MG63 (cell line): ENCODE measurements around the gene EXOG. TPM values are rescaled to one million over a fixed set of nuclear protein-coding genes. Genes with fewer than 3 reads are reported as not detected.

ENCODE experiments used
- DNase-seq: peaks from one replicate; pipeline ENCODE4 v3.0.0-alpha.2; 2020
- H3K27me3 ChIP-seq: fragments of 250-450 bp; sonication (Bioruptor Pico); 2 replicates; pipeline ENCODE4 v1.5.1; 2020; ENCODE audit warnings: mild to moderate bottlenecking, moderate library complexity
- H3K36me3 ChIP-seq: fragments of 250-450 bp; sonication (Bioruptor Pico); 2 replicates; pipeline ENCODE4 v1.5.1; 2020; ENCODE audit warnings: mild to moderate bottlenecking, moderate library complexity
- H3K4me3 ChIP-seq: fragments of 250-450 bp; sonication (Bioruptor Pico); 2 replicates; pipeline ENCODE4 v1.5.1; 2020; ENCODE audit warnings: mild to moderate bottlenecking, moderate library complexity
- H3K9me3 ChIP-seq: fragments of 250-450 bp; sonication (Bioruptor Pico); 2 replicates; pipeline ENCODE4 v1.5.1; 2020; ENCODE audit warnings: mild to moderate bottlenecking, moderate library complexity
- total RNA-seq: library from RNA; depleted of rRNA; stranded (reverse); fragments of >200 nt; shearing (Covaris generic); gene quantifications from 2 replicates; pipeline ENCODE4 v1.2.3, GENCODE V29; 2014; ENCODE audit warnings: low replicate concordance

The EXOG gene
- total RNA-seq, 1 experiment from 2014 or later = 4.7 TPM

DNA sequence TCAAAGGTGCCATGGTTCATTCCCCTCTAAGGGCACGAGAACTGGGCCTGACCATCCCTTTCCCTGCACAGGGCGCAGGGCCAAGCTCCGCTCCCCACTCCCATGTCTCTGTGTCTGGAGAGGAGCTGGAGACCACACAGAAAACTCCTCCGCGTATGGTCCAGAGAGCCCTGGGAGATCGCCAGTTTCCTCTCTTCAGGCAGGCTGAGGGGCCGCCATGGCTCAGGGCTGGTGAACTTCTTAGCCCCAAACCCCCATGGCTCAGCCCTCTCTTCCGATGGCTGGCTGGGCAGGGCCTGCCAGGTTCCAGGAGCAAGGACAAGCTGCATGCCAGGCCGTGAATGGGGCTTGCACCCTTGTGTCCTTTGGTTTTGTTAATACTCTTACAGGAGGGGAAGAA, 52.9 kb downstream of the EXOG start:
- no peak overlapping the region for H3K4me3 ChIP-seq
- H3K9me3 ChIP-seq = no peaks in the 10 kb centered on the region
- no peaks in the 10 kb centered on the region for H3K27me3 ChIP-seq
- no peak for DNase-seq
- H3K36me3 ChIP-seq = no peaks in the 10 kb centered on the region

DNA sequence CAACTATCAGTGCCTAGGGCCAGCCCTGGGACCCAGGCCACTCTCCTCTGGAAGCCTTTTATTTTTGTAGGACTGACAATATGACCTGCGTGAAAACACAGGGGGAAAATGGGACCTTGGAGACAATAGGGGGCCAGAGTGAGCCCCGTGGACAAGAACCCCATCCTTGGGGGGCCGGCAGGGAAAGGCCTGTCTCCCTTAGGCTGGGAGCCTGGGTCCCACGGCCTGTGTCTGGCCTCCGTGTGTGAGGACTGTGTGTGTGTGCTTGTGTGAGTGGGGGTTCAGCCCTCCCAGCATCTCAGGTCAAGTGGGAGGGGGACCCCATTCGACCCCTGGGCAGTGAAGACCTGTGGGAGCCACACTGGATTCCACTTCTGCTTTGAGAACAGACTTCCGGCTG, 53.3 kb downstream of the EXOG start:
- no peaks in the 10 kb centered on the region for H3K9me3 ChIP-seq
- DNase-seq = no peak
- no peaks in the 10 kb centered on the region for H3K27me3 ChIP-seq
- no peak overlapping the region for H3K4me3 ChIP-seq
- H3K36me3 ChIP-seq = no peaks in the 10 kb centered on the region

DNA sequence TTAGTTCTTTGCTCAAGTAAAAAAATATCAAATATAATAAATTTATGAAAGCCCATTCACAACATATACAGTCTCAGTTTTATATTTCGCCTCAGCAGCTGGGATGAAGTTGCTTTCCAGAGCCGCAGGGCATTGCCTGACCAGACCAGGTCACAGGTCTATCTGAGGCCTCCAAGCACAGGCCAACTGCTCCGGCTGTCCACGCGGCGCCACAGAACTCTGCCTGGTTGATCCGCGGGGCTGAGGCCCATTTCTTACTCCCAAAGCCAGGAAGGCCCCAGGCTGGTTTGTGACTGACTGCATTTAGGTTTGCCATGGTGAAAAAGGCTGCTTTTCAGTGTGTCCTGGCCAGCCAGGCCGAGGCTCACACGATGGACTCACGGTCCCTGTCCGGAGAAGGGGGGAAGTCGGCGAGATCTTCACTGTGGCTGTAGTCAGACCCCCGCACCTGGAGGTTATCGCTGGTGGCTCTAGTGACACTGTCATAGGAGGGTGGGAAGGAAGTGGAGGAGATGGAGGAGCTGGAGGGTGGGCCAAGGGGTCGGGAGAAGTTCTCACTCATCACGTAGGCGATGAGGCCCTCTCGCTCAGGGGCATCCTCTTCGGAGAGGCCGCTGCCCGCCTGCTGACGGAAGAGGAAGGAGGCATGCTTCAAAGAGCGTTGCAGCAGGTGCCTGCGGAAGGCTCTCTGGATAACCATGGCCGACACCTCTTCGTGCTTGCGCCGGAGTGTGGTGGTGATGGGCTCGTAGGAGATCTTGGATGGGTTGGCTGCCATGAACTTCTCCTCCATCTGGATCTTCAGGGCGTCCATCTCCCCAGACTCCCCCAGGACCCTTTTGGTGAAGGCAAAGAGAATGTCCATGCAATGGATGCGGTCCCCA, 54.1 kb downstream of the EXOG start:
- no peak for DNase-seq

DNA sequence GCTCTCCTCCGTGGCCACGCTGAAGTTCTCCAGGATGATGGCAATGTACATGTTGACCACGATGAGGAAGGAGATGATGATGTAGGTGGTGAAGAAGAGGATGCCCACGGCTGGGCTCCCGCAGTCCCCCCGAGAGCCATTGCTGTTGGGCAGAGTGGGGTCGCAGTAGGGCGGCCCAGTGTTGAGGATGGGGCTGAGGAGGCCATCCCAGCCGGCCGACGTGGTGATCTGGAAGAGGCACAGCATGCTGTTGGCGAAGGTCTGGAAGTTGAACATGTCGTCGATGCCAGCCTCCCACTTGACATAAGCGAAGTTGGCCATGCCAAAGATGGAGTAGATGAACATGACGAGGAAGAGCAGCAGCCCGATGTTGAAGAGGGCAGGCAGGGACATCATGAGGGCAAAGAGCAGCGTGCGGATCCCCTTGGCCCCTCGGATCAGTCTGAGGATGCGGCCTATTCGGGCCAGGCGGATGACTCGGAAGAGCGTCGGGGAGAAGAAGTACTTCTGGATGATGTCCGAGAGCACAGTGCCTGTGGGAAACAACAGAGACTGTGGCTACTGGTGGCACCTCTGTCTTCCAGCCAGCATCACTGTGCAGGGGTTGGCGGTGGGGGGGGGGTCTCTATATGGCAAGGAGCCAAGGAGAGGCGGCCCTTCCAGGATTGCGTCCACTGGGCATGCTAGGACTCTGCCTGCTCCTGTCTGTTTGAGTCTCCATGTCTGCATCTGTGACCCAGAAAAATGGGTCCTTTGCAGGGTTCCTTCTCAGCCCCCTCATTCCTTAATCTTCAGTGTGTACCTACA, 55.1 kb downstream of the EXOG start:
- no peak for DNase-seq
- no peaks in the 10 kb centered on the region for H3K9me3 ChIP-seq
- no peak overlapping the region for H3K4me3 ChIP-seq
- H3K27me3 ChIP-seq = no peaks in the 10 kb centered on the region
- H3K36me3 ChIP-seq = no peaks in the 10 kb centered on the region

More for the DNA sequence above, 54.1 kb downstream of the EXOG start:
- Histone ChIP-seq H3K27me3 (no peaks in the 10 kb centered on the region), H3K9me3 (no peaks in the 10 kb centered on the region), H3K4me3 (no peak overlapping the region), H3K36me3 (no peaks in the 10 kb centered on the region)

DNA sequence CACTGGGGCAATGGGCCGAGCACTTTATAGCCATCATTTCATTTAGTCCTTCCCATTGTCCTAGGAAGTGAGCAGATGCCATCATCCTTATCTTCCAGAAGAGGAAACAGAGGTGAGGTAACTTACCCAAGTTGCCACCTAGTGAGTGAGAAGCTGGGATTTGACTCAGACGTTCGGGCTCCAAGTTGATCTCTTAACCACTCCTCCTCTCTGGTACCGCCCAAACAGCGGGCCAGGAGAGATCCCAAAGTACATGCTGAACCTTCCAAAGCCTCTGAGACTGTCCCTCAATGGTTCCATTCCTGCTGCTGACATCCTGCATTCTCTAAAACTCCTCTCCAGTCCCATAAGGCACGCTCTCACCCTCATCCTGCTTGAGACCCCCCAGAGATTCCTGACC, 56.2 kb downstream of the EXOG start:
- no peaks in the 10 kb centered on the region for H3K9me3 ChIP-seq
- no peak for DNase-seq
- H3K27me3 ChIP-seq = no peaks in the 10 kb centered on the region
- no peak overlapping the region for H3K4me3 ChIP-seq
- H3K36me3 ChIP-seq = no peaks in the 10 kb centered on the region

DNA sequence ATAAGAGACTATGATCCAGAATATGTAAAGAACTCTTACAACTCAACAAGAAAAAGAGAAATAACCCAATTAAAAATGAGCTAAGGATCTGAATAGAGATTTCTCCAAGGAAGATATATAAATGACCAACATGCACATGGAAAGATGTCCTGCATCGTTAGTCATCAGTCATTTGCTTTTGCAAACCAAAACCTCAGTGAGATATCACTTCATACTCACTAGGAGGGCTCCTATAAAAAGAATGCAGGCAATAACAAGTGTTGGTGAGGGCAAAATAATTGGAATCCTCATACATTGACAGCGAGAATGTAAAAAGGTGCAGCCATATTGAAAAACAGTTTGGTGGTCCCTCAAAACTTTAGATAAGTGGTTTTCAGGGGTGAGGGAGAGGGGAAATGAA, 56.9 kb downstream of the EXOG start:
- no peaks in the 10 kb centered on the region for H3K9me3 ChIP-seq
- H3K27me3 ChIP-seq = no peaks in the 10 kb centered on the region
- H3K36me3 ChIP-seq = no peaks in the 10 kb centered on the region
- H3K4me3 ChIP-seq = no peak overlapping the region
- DNase-seq = no peak

DNA sequence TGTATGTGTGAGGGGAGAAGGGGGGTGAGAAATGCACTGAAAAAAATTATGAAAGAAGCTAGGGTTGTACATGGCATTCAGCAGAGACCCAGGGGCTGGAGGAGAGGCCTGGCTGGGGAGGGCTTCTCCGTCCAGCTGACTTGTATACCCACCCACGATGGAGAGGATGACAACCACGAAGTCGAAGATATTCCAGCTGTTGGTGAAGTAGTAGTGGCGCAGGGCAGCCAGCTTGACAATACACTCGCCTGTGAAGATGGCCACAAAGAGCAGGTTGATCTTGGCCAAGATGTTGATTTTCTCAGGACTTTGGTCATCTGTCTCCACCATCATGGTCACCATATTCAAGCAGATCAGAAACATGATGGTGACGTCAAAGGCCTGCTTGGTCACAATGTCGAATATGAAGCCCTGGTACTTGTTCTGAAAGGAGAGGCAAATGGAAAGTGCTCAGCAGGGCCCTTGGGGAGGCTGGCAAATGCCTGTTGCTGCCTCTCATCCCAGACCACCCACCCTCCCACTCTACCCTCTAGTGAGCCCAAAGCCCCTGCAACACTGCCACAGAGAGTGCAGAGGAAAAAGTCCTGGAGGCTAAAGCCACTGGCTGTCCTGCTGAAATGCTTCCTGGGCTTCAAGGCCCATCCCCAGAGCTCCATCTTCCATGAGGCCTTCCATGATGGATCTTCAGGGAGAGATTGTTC, 58.1 kb downstream of the EXOG start:
- DNase-seq = no peak
- Histone ChIP-seq H3K27me3 (no peaks in the 10 kb centered on the region), H3K36me3 (no peaks in the 10 kb centered on the region)

DNA sequence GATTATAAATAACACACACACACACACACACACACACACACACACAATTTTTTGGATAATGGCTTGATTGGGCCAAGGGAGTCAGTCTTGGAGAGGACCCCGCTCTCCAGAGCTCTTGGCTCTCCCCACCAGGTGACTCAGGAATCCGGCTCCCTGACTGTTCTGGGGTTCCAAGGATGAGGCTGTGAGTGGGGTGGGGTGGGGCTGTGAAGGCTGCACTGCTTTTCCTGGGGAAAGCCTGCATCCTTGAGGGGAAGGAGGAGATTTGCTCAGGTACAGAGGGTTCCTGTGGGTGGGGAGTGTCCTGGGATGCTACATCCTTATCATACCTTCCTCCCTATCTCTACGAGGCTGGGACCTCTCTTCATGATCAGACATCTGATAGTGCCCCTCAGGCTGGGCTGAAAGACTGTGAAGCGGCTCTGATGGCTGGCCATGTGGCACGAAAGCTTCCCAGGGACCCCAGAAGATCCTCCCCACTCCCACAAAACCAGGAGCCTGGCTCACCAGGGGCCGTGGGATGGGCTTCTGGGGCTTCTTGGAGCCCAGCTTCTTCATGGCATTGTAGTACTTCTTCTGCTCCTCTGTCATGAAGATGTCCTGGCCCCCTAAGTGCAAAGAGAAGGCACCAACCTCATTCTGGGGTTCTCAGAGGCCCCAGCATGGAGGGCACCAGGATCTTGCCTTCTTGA, 59.2 kb downstream of the EXOG start:
- no peaks in the 10 kb centered on the region for H3K27me3 ChIP-seq
- no peak overlapping the region for H3K4me3 ChIP-seq
- H3K36me3 ChIP-seq = no peaks in the 10 kb centered on the region
- H3K9me3 ChIP-seq = no peaks in the 10 kb centered on the region
- no peak for DNase-seq

More for the DNA sequence above, 58.1 kb downstream of the EXOG start:
- Histone ChIP-seq H3K9me3 (no peaks in the 10 kb centered on the region), H3K4me3 (no peak overlapping the region)

DNA sequence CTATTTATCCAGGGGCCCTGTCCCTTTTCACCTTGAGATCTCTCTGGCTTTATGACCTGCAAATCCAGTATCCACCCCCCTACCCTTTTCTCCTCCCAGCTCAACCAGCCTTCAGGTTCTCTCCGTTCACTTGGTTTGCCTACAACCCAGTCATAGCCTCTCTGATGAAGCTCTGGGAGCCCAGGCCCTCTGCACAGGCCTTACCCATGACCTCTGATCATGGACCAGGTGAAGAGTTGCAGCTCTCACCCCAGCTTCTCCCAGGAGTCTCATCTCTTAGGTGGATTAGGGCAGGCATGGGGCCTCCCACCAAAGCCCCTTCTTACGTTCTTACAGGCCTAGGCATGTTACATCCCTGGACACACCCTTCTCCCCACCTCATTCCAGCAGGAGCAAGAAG, 59.8 kb downstream of the EXOG start:
- no peak overlapping the region for H3K4me3 ChIP-seq
- H3K36me3 ChIP-seq = no peaks in the 10 kb centered on the region
- no peaks in the 10 kb centered on the region for H3K27me3 ChIP-seq
- no peak for DNase-seq
- no peaks in the 10 kb centered on the region for H3K9me3 ChIP-seq

DNA sequence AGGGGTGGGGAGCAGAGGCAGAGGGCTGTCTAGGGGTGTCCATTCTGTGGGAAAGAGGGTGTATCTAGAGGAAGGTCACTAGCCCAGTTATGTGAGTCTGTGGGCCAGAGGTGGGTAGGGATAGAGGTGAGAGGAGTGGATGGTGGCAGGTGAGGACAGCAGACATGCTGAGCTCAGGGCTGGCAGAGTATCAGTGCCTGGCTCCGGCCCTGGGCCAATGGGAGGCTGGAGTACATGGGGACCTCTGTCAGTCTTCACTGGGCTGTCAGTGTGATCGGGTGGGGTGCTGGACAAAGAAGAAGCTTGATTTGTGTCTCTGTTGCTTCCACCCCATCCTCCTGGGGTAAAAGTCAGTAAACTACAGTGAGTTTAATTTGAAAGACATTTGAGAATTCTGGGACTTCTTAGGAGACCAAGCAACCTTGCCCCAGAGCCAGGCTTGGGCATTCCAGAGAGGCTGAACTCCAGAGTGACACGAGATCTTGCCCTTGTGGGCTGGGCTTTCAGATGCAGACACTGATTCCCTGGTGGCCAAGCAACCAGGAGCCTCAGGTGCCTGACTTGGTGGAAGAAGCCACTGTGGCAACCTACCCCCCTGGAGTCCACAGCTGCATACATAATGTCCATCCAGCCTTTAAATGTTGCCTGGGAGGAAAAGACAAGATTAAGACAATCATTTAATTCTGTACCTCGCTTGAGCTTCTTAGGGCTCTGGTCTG, 60.7 kb downstream of the EXOG start:
- H3K36me3 ChIP-seq = no peaks in the 10 kb centered on the region
- no peak overlapping the region for H3K4me3 ChIP-seq
- H3K27me3 ChIP-seq = no peaks in the 10 kb centered on the region
- no peak for DNase-seq
- H3K9me3 ChIP-seq = no peaks in the 10 kb centered on the region

DNA sequence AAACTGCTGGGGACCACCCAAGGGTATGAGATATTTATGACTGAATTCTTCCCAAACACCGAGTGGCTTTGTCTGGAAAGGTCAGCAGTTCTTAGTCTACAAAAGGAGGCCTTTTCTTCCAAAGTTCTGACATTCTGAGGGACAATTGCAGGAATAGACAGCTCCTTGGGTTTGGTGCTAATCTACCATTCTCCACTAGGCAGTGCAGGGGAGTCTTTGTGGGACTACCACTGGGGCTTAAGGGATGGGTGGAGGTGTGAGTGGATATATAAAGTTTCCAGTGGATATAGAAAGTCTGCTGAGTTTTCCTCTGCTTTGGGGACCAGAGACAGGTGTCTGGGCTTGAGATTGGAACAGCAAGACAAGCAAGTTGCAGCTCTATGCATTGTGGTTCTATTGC, 62.7 kb downstream of the EXOG start:
- DNase-seq = no peak
- Histone ChIP-seq H3K4me3 (no peak overlapping the region), H3K36me3 (no peaks in the 10 kb centered on the region), H3K27me3 (no peaks in the 10 kb centered on the region), H3K9me3 (no peaks in the 10 kb centered on the region)

DNA sequence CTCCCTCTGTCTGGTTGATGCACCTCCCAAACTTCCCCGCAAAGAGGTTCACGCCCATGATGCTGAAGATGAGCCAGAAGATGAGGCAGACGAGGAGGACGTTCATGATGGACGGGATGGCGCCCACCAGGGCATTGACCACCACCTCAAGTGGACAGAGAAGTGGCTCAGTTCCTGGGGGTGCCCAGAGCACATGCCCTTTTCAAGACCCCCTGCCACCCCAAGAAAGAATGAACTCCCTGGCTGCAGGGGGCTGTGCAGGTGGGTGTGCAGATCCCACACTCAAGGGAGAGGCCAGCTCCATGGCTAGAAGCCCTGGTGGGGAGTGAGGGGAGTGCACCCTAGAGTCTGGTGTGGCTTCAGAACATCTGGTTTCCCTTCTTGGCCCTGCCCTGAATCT, 64.1 kb downstream of the EXOG start:
- no peak for DNase-seq
- H3K27me3 ChIP-seq = no peaks in the 10 kb centered on the region
- no peaks in the 10 kb centered on the region for H3K9me3 ChIP-seq
- no peaks in the 10 kb centered on the region for H3K36me3 ChIP-seq
- H3K4me3 ChIP-seq = no peak overlapping the region

DNA sequence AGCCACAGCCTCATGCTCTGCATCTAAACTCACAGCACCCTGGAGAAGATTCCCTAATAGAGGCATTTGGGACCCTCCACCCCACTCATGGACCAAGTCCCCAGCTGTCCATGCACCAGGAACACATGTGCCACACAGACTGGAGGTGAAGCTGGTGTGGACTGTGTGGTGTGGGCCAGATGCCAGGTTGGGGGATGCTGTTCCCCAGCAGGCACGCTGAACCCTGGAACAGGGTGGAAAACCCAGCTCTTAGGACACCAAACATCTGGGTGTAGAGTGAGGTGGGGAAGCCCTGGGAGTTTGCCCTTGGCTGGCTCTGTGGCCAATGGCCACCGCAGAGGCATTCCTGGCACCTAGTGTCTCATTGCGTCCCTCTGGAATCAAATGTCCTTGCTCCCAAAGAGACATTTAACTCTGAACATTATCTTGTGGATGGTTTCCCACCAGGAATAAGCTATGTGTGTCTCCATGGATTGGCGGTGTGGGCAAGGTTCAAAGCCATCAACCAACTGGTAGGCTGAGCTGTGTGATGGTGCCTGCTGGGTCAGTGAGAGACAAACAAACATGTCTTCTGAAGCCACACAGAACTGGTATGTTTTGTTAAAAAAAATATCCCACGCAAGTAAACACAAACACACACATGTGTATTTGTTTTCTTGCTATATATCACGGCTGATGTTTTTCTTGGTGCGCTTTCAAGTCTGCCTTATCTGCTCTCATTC, 65.0 kb downstream of the EXOG start:
- Histone ChIP-seq H3K9me3 (no peaks in the 10 kb centered on the region), H3K4me3 (no peak overlapping the region), H3K36me3 (no peaks in the 10 kb centered on the region), H3K27me3 (no peaks in the 10 kb centered on the region)
- no peak for DNase-seq

DNA sequence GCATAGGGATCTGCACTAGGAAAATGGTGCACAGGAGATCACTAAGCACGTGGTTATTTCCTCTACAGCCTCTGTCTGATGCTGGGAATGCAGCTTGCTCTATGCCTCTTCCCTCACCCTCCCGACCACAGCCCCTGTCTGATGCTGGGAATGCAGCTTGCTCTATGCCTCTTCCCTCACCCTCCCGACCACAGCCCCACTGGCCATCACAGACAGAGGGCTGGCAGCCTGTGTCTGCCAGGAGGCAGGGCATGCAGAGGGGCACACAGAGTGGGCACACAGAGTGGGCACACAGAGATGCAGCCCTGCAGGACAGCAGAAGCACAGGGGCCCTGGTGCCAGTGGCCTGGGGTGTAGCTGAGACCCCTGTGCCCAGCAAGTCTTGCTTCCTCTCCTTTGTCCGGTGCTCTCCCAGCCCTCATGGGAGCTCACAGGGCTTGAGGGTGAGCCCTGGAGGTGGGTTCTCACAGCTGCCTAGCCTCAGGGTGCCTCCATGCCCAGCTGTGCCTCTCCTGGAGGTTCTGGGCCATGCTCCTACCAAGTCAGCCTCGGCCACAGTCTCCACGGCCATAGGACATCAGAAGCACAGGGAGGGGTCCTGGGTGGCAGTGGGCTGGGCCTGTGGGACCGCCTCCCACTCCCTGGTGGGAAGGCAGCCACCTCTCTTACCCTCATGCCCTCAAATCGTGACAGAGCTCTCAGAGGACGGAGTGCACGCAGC, 65.8 kb downstream of the EXOG start:
- no peaks in the 10 kb centered on the region for H3K36me3 ChIP-seq
- no peaks in the 10 kb centered on the region for H3K27me3 ChIP-seq
- no peaks in the 10 kb centered on the region for H3K9me3 ChIP-seq
- H3K4me3 ChIP-seq = no peak overlapping the region
- no peak for DNase-seq

DNA sequence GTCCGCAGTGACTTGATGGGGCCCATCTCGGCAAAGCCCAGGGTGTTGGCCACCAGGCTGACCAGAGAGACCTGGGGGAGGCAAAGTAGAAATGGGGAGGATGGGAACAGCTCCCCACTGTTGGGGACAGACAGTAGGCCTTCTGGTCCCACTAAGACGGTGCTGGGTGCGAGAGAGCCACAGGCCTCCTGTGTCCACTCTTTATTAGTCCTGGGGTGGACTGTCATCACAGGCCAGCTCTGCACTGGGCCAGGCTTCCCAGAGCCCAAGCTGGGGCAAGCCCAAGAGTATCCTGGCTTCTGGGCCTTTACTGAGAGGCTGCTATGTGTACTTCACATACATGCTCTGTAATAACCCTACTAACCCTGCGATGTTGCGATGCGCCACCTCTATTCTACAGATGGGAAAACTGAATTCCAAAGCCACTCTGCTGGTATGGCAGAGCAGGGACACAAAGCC, 66.4 kb downstream of the EXOG start:
- no peak for DNase-seq
- no peaks in the 10 kb centered on the region for H3K27me3 ChIP-seq
- H3K4me3 ChIP-seq = no peak overlapping the region
- no peaks in the 10 kb centered on the region for H3K36me3 ChIP-seq
- H3K9me3 ChIP-seq = no peaks in the 10 kb centered on the region
